Hematopoietic multipotent progenitor cell (in vitro differentiated cells): ENCODE data around the gene PAFAH2. TPM values are rescaled to one million over a fixed set of nuclear protein-coding genes. Genes with fewer than 3 reads are reported as not detected.
A peak's percentile ranks its signal among the peaks of the same experiment; 100 is the strongest.

Experiments
- DNase-seq, 3 donors: peaks; one replicate each; pipeline ENCODE4 v3.0.0-alpha.2; 2011 to 2015; ENCODE audit warnings: low read depth in 2 of 3, low spot score in 2 of 3
- total RNA-seq: library from RNA; depleted of rRNA; stranded (reverse); fragments of >200 nt; gene quantifications from one replicate; pipeline ENCODE4 v1.2.3, GENCODE V29; 2012

The PAFAH2 gene
- total RNA-seq, 1 donor: 6.5 TPM

DNA sequence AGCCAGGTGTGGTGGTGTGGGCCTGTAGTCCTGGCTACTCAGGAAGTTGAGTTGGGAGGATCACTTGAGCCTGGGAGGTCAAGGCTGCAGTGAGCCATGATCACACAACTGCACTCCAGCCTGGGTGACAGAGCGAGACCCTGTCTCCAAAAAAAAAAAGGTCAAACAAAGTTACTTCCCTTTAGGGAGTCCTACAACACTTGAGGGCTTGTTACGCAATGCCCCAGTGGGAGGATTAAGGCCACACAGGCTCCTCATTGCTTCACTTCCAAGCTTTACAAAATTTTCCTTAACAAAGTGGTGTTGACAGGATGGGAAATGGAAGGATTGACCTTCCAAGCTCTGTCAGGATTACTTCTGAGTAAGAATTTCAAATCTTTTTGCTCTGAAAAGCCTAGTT, 17.5 kb upstream of the PAFAH2 start:
- peak in 1 of 3 donors; percentile 26 for DNase-seq

DNA sequence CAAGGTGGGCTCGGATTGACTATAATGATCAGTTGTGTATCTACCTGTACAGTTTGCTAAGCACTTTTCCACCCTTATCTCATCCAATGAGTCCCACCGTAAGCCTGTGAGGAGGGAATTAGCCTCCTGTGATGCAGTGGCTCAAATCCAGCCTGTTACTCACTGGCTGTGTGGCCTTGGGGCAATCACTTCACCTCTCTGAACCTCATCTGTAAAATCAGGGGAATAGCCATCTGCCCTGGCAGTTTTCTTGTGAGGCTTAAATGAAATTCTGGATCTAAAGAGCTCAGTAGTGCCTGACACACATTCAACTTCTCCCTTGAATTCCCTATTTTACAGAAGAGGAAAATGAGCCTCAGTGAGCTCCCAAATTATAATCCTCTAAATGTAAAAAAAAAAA, 16.3 kb upstream of the PAFAH2 start:
- DNase-seq: no peak

DNA sequence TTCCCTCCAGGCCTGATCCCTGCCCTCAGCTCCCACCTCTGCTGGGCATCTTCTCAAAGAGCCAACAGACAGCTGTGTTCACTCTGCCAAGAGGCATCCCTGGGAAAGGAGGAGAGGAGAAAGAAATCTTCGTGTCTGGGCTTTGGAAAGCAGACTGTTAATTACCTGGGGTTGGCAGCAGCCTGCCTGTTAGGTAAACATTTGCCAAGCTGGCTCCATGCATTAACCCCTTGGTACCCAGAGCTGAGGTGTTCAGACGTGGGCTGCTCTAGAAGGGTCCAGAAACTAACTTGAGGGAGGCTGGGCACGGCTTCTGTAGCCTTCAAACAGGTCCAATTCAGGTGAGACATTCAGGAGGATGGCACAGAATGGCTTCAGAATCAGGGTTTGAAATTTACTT, 15.0 kb upstream of the PAFAH2 start:
- DNase-seq: no peak

DNA sequence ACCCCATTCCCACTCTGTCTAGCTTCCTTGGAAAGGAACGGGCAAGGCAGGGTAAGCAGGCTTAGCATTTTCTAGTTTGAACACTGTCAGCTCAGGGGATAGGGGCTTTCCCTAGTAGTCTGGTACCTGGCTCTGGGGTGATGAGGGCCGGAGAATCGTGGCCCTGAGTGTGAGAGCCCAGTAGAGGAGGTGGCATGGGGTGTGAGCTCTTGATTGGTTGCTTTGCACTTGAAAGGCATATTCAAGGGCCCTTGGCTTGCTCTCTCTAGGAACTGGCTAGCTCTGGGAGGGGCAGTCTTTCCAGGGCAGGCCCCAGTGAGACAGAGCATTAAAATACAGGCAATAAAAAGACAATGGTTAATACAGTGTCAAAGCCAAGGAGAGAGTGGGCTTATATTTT, 13.0 kb upstream of the PAFAH2 start:
- DNase-seq: no peak

DNA sequence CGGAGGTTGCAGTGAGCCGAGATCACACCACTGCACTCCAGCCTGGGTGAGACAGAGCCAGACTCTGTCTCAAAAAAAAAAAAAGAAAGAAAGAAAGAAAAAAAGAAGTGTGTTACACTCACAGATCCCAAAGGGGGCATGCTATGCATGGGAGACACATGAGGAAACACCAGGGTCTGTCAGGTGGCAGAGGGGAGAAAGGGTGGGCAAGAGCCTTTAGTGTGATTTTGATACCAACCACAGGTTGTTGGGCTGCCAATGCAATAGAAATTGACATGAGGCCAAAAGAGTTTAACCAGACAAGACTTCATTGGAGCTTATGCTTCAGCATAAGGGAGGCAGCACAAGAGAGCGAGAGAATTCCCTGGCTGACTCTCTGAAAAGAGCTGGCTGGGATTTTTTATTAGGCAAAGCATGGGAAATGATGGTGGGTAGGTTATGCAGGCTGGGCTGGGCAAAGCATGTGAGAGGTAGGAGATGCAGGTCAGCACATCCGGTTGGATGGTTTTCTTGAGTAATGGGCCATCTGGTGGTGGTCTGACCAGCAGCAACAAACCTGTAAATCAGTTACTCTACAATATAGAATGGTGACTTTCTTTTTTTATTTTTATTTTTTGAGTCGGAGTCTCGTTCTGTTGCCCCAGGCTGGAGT, 12.1 kb upstream of the PAFAH2 start:
- DNase-seq: peak in 2 of 3 donors; percentile 35 to 54

DNA sequence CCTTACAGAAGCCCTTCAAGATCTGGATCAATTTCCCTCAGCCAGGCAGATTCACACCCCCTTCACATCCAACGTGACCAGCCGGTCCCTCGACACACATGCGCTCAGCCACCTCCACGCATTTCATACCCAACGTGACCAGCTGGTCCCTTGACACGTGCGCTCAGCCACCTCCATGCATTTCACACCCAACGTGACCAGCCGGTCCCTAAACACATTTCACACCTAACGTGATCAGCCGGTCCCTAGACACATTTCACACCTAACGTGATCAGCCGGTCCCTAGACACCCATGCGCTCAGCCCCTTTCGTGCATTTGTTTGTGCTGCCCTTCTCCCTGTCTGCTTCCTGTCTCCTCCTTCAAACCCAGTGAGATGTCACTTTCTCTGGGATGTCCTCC, 8.8 kb upstream of the PAFAH2 start:
- no peak for DNase-seq

DNA sequence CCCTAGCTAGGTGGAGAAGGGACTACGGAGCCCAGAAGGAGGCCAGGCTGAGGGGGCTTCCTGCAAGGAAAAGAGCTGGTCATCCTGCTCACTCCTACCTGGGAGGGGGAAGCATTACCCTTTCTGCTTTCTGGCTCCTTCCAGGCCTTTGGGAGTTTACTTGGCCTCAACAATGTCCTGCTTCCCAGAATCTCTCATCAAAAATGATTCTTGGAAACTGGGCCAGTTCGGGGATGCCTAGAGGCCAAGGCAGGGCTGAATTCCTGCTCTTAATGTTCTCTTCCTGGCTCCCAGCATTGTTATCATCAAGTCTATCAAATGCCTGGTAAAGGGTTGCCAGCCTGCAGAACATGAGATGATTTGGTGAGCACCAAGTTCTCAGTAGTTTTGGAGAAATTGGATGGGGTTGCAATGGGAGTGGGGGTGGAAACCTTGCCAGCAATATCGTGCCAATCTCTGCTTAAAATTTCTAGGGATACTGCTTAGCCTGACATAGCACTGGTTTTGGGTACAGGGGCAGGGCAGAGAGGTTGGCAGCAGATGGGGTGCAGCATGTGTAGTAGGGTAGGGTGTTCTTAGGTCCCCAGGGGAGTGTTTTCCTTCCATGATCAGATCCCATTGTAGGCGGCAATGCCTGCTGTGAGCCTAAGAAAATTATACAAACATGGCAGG, 7.7 kb upstream of the PAFAH2 start:
- DNase-seq: no peak

DNA sequence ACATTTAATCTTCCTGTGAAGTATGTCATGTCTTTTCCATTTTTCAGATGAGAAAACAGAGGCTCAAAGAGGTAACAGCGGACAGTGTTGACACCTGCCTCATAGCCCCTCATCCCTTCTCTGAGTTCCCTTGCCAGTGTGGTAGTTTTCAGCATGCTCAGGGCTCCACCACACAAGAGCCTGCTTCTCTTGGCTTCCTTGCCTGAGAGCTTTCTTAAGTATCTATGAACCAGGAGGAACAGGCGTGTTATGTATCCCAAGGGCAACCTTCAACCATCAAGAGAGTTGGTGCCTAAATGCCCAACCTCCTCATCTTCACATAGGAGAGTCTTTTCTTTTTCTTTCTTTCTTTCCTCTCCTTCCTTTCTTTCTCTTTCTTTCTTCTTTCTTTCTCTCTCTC, 5.9 kb upstream of the PAFAH2 start:
- no peak for DNase-seq

DNA sequence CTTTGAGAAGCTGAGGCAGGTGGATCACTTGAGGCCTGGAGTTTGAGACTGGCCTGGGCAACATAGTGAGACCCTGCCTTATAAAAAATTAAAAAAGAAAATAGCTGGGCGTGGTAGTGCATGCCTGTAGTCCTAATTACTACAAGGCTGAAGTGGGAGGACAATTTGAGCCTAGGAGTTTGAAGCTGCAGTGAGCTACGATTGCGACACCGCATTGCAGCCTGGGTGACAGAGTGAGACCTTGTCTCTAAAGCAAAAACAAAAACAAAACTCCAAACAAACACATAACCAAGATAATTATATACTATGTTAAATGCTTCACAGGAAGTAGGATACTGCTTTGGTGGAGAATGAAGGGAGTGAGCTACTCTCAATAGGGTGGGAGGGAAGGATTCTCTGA, 5.4 kb upstream of the PAFAH2 start:
- no peak for DNase-seq

DNA sequence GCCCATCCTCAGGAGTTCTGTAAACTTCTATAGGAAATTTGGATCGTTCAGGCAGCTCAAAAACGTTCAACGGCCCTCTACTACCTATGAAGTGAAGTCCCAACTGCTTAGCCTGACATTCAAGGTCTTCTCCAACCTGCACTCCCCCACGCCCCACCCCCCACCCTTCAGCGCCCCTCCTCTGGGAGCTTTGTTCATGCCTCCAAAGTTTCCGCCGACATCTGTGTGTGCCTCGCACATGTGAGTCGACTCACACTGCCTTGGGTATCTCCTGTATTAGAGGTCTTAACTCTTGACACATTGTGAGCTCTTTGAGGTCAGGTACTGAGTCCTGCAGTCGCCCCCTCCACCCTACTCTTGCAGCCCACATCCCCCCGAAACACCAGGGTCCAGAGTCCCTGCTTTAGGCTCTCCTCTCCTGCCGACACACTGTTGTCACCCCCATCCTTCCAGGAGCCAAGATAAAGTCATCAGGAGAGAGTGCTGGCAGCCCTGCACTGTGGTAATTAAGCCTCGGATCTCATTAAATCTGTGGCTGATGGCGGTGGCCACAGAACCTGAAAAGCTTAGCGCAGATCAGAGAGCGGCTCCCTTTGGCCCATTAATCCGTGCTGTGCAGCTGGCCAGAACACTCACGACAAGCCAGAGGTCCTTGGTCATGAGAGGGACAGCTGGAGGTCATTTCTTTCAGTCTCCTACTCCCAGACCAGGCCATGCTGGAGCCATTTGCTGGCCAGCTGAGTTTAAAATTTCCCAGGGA, 1.4 kb upstream of the PAFAH2 start:
- no peak for DNase-seq

DNA sequence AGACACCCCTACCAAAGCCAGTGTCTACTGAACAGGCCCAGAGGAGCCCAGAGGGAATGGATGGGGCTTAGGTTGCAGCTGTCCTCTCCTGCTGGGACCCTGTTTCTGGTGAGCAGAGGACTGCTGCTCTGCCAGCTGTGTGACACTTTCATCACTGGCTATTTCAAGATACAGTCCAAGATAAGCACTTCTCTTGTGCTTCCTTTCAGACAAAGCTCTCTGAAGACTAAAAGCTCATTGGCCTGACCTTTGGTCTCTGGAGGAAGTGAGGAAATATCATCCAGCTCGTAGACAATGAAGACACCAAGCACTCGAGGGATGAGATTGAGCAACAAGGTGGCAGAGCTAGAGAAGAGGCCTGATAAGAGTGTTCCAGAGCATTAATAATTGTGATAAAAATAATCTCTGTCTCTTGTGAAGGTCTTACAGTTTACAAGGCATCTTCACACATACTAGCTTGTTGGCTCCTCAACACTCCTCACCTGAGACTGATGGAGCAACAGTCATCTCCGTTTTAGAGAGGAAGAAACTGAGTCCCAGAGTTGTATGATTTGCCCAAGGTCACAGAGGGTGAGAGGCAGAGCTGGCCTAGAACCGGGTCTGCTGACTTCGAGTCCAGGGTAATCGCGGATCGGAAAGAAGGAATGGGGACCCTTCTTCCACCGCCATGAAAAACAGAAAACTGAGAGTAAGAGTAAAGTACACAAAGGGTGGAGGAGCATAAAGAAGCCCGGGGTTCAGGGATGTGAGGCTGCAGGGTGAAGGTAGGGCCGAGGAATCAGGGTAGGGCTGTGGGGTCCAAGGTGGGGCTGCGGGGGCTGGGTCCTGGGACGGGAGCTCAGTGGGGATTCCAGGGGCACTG, 666 bp downstream of the PAFAH2 start:
- DNase-seq: peak; percentile 18 to 51 (median 29)

DNA sequence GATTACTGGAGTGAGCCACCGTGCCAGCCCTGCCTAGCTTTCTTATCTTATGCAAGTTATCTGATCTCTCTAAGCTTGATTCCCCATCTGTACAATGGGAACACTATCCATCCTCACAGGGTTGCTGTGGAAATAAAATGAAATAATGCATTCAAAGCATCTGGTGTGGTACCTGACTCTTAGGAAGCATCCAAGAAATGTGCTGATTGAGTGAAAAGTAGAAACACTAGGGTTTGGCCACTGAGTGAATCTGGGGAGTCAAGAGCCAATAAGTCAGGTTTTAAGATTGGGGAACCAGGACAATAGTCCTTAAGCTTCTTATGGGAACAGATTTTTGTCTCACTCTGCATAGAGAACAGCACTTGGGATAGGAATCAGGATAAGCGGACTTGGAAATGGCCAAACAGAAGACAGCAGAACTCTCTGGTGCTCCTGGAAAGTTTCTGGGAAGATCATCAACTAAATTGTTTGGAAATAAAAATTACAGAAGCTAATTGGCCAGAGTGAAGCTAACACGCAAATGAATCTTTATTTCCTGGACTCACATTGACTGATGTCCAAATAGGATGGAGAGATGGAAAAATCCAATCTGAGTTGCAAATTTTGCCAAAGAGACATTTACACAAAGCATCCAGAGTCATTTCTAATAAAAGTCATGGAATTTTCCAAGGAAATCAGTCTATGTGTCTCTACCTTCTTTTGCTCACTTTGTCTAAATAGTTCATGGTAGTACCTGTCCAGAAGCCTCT, 3.3 kb downstream of the PAFAH2 start:
- no peak for DNase-seq

DNA sequence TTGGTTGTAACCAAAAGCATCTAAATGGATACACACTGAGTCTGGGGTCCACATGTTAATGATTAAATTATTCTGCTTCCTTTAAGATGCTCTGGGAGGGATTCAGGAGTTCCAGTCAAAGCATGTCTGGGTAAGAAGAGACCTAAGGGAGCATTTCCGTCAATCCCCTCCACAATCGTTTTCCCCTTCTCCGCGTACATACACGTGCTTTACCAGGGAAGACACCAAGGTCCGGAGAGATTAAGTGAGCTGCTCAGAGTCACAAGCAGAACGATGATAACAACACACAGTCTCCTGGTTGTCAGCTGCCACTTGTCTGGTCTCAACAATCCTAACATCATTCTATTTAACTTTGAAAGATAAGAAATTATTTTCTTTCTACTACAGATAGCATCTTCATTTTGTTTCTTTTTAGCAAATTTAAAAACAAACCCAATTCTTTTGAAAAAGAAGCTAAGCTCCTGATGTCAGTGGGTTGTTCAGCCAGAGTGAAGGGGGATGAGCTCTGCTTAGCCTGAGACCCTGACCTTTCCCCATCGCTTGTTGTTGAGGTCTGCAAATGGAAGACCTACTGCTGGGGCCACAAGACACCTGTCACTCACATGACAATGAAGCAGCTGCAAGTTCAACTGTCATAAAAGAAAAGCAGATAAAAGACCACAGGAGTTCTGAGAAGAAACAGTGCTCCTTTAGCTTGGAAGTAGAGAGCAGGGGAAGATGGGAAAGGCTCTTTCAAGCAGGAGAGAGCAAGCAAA, 4.5 kb downstream of the PAFAH2 start:
- DNase-seq: no peak

DNA sequence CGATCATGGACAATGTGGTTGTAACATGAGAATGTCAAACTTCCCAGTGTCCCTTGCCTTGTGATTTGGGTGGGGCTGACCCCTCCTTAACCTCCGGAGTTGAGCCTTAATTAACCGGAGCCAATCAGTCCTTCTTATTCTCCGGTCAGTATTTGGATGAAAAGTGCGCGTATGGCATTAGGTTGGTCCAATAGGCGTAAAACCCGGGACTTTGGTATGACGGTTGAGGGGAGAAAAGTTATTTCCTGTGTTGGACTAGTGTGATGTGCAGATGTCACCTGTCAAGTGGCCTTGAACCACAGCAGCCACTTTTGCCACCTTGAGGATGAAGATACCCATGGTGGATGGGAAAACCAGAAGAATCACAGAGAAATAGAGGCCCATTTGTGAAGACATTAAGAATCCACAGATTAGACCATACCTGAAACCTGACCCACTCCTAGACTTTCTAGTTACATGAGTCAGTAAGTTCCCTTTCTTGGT, 5.1 kb downstream of the PAFAH2 start:
- DNase-seq: no peak

DNA sequence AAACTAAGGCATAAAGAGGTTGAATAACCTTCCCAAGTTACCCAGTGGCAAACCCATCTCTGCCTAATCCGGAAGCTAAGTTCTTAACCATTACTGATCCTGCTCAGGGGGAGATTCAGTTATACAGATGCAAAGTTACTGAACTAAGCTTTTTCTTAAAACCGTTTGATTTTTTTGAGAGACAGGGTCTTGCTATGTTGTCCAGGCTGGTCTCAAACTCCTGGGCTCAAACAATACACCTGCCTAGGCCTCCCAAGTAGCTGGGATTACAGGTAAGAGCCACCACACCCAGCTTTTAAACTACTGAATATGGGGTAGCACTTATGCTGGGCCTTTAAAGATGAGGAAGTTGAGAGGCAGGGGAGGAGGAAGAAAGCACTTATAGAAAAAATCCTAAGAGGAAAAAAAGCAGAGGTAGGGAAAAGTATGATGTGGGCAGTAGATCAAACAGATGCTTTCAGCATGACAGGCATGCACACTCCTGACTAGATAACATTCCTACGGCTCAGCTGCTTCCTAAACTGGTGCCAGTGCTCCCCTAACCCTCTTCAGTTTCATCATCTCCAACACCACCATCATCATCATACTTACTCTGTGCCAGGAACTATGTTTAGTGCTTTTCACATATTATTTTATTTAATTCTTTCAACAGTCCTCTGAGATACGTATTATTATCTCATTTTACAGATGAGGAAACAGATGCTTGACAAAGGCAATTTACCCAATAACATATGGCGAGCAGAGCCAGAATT, 5.8 kb downstream of the PAFAH2 start:
- no peak for DNase-seq

DNA sequence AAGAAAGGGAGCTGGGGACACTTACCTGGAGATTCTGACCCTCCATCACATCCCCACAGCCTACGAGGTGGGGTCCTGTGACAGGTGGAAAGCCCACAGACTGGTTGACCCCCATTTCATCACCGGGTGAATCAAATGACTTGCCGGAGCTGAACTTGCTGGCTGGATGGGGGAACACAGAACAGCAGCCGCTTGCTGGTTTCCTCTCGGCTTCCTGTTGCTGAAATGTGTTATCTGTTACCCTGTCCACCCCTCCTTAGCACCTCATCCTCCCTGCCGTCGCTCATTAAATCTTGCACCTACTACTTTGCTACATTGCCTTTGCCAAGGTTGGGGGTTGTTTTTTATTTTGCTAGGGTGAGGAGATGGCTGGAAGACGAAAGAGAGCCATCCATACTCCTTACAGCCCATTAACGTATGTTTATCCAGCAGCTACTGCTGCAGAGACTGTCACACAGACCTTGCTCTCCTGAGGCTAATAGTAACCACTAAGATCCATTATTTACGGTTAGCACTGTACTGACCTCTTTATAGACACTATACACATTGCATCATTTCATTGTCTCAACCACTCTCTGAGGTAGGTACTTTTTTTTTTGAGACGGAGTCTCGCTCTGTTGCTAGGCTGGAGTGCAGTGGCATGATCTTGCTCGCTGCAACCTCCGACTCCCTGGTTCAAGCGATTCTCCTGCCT, 7.0 kb downstream of the PAFAH2 start:
- DNase-seq: peak in 2 of 3 donors; percentile 51 to 74

DNA sequence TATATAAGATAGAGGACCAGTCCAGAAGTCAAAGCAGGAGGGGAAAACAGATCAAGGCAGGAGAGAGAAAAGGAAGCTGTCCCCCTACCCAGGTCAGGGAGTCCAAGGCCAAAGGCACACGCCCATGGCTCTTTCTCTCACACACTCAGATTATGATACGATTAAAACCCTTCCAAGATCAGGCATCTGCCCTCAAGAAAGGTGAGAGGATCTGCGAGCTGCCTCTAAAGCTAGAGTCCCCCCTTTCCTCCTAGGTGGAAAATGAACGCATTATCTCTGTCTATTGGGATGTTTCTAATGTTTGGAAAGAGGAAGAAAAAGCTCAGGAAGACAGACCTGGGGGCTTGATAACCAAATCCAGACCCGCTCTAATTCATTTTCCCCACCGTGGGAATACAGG, 7.6 kb downstream of the PAFAH2 start:
- DNase-seq: no peak
